ENCODE results near the gene SIGLEC1. TPM values are rescaled to one million over a fixed set of nuclear protein-coding genes. Genes with fewer than 3 reads are reported as not detected.
A peak's percentile ranks its signal among the peaks of the same experiment; 100 is the strongest.

Gene SIGLEC1
- total and polyA plus RNA-seq, 2 of the 8 experiments (the other 6 are each of a cell fraction or from before 2014, with no cell fraction given) = 0.02 TPM; not detected in 1

DNA sequence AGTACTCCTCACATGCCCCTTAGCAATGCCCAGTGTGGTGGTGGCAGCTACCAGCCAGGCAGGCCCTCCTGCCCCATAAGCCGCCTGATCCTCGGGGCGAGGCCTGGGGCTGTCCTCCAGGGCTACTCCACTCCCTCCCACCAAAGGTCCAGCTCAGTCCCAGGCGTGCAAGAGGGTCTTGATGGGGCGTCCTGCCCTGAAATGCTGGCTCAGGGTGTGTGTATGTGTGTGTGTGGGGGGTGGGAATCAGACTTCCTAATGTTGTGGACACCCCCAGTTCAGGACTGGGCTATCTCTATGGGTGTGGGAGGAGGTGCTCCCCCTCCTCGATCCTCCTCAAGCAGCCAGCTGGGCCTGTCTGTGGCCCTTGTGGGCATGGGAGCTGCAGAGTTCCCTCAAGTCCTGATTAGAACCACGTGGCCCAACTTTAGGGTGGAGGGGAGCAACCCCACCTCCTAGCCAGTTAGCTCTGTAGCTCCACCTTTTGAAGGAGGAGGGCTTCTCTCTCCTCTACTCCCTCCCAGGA, 27.6 kb upstream of the SIGLEC1 start:
- Histone ChIP-seq H3K9me3 (ENCODE audit: insufficient read depth in 2 of 2, low read depth in 1 of 2, low read length in 1 of 2) (no peaks in the 10 kb centered on the region), H3K14ac (ENCODE audit: insufficient read length) (no peak overlapping the region), H3K4me1 (replicated peaks in 1 of 4; ENCODE audit: control insufficient read depth in 3 of 4, insufficient read depth in 4 of 4, low read length in 3 of 4) (peaks cover 0 to 19% (median 11%) of the 10 kb centered on the region in 4 experiments; a peak in 6 of 7 replicates), H4K8ac (ENCODE audit: extremely low read depth, insufficient read depth, low read length) (peak overlapping the region; percentile 45; the same call in 1 of the 2 replicates), H4K20me1 (replicated peaks in 1 of 2; ENCODE audit: control insufficient read depth in 1 of 2, insufficient read depth in 2 of 2, low read length in 2 of 2) (no peaks in the 10 kb centered on the region), H4K5ac (ENCODE audit: insufficient read length, low read depth, low read length) (no peak overlapping the region), H2BK20ac (ENCODE audit: low read length) (no peak overlapping the region), H2BK15ac (ENCODE audit: low read length) (peak overlapping the region; percentile 72; the same call in 1 of the 2 replicates), H2BK120ac (replicated peaks; ENCODE audit: low read depth, low read length) (no peak overlapping the region), H3K23ac (ENCODE audit: insufficient read length) (no peak overlapping the region), H3K18ac (ENCODE audit: extremely low read depth, low read length) (no peak overlapping the region; the same call in 1 of the 2 replicates), H2AFZ (ENCODE audit: low read length) (no peak overlapping the region), H4K91ac (replicated peaks; ENCODE audit: insufficient read length, low read length) (peak overlapping the region; percentile 49), H3K36me3 (ENCODE audit: control insufficient read depth in 2 of 4, insufficient read depth in 4 of 4, low read length in 3 of 4) (no peaks in the 10 kb centered on the region), H2AK5ac (ENCODE audit: low read depth, low read length) (no peak overlapping the region), H3K56ac (replicated peaks; ENCODE audit: insufficient read length, low read depth, low read length) (no peak overlapping the region), H2BK12ac (ENCODE audit: low read depth, low read length) (peak overlapping the region; percentile 0; the same call in 1 of the 2 replicates), H3K4me2 (ENCODE audit: insufficient read depth in 1 of 2, low read depth in 2 of 2, low read length in 2 of 2) (no peak overlapping the region), H3K23me2 (ENCODE audit: low read depth, low read length) (peaks cover 2% of the 10 kb centered on the region; the same call in 1 of the 2 replicates), H3K27me3 (replicated peaks in 1 of 4; ENCODE audit: control insufficient read depth in 3 of 4, extremely low read depth in 1 of 4, insufficient read depth in 3 of 4, low read length in 3 of 4) (peaks cover 0 to 4% (median 0%) of the 10 kb centered on the region in 4 experiments; a peak in 1 of 7 replicates), H3K79me2 (ENCODE audit: control insufficient read depth in 1 of 2, insufficient read depth in 2 of 2, low read length in 2 of 2) (no peaks in the 10 kb centered on the region), H3K4ac (replicated peaks; ENCODE audit: insufficient read length, low read depth, low read length) (no peak overlapping the region), H2BK5ac (ENCODE audit: low read depth, low read length) (peak overlapping the region; percentile 60; the same call in 1 of the 2 replicates), H3K79me1 (ENCODE audit: low read depth, low read length) (no peaks in the 10 kb centered on the region), H3K9ac (replicated peaks in 1 of 4; ENCODE audit: extremely low read depth in 1 of 4, low read depth in 3 of 4, low read length in 3 of 4) (no peak overlapping the region; a peak in 1 of 7 replicates), H3K4me3 (ENCODE audit: extremely low read depth in 1 of 4, insufficient read depth in 2 of 4, low read depth in 3 of 4, low read length in 4 of 4) (no peak overlapping the region), H3K27ac (ENCODE audit: low read depth, low read length) (no peak overlapping the region)
- WGBS, 2 experiments (ENCODE audit: extremely low coverage in 1 of 2, insufficient coverage in 1 of 2, insufficient read length in 1 of 2, insufficient replicate concordance in 2 of 2, low coverage in 1 of 2, low lambda C conversion rate in 2 of 2, missing lambda C conversion rate in 1 of 2) = 63% methylated on average over 7 of the region's 7 CpGs; no CpG with 5 or more reads in 1 of the 2 experiments
- CTCF ChIA-PET (ENCODE audit: partially characterized antibody) = interaction anchor here (0.9 to 18.5 kb wide), 15 partner anchors 13 to 79 kb away, joined by 3 to 308 read pairs (median 6); partner anchors contain the start of gene SIGLEC1
- DNase-seq (ENCODE audit: low read depth in 1 of 2, low spot score in 2 of 2) (no peak), FAIRE-seq (no peak)
- POLR2A ChIA-PET (ENCODE audit: partially characterized antibody) = interaction anchor here (0.9 to 2.2 kb wide), 6 partner anchors 11 to 63 kb away, joined by 3 to 9 read pairs (median 3); partner anchors contain the start of genes ADAM33 and ADISSP
- TF ChIP-seq SP4 (IDR thresholded peaks at IDR 0.05; ENCODE audit: low read length) = no peak
- TF ChIP-seq, protein P1, sequence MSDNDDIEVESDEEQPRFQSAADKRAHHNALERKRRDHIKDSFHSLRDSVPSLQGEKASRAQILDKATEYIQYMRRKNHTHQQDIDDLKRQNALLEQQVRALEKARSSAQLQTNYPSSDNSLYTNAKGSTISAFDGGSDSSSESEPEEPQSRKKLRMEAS (IDR thresholded peaks at IDR 0.05) = 0 out of 2 replicates have a peak, but pooled peaks have one; percentile 17

Measured in H1 (cell line).